HEK293 (cell line): Measurements from ENCODE around the gene KHDC1L.

Experiments
- KLF8 ChIP-seq: fragments of 450-650 bp; formaldehyde crosslinking; IDR thresholded peaks from 2 replicates; pipeline ENCODE4 v1.5.1; 2016; ENCODE audit warnings: missing biosample characterization, missing genetic modification characterization
- ZNF416 ChIP-seq: fragments of 450-650 bp; formaldehyde crosslinking; IDR thresholded peaks from 2 replicates; pipeline ENCODE4 v1.5.1; 2016; ENCODE audit warnings: missing biosample characterization, missing genetic modification characterization
- ZNF792 ChIP-seq: fragments of 450-650 bp; formaldehyde crosslinking; IDR thresholded peaks from 2 replicates; pipeline ENCODE4 v1.5.1; 2016; ENCODE audit warnings: missing biosample characterization, missing genetic modification characterization
- TF ChIP-seq, protein P1 (sequence below): fragments of 450-650 bp; formaldehyde crosslinking; IDR thresholded peaks from 2 replicates; pipeline ENCODE4 v1.5.1; 2016; ENCODE audit warnings: missing biosample characterization, missing genetic modification characterization
- TF ChIP-seq, protein P2 (sequence below): sonication (generic); formaldehyde crosslinking; IDR thresholded peaks from 2 replicates; pipeline ENCODE4 v1.8.1; 2022; ENCODE audit warnings: mild to moderate bottlenecking, moderate library complexity, missing genetic modification reagents

DNA sequence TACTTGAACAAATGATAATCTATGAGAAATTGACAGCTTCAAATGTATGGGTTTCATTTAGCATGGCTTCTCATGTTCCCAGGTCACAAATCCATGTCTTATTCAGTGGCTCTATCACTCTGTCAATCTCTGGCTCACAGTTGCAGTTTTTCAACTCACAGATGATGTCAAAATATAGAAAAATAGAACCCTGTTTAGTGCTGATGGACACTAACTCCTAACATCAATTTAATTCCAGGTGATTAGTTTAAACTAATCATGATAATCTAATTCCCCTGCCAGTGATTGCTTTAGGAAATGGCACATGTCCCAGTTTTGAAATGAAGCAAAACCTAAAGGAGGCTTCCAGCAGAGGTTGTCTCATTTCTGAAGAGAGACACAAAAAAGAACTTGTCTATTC, 24.7 kb upstream of the KHDC1L start:
- TF ChIP-seq, protein P1, sequence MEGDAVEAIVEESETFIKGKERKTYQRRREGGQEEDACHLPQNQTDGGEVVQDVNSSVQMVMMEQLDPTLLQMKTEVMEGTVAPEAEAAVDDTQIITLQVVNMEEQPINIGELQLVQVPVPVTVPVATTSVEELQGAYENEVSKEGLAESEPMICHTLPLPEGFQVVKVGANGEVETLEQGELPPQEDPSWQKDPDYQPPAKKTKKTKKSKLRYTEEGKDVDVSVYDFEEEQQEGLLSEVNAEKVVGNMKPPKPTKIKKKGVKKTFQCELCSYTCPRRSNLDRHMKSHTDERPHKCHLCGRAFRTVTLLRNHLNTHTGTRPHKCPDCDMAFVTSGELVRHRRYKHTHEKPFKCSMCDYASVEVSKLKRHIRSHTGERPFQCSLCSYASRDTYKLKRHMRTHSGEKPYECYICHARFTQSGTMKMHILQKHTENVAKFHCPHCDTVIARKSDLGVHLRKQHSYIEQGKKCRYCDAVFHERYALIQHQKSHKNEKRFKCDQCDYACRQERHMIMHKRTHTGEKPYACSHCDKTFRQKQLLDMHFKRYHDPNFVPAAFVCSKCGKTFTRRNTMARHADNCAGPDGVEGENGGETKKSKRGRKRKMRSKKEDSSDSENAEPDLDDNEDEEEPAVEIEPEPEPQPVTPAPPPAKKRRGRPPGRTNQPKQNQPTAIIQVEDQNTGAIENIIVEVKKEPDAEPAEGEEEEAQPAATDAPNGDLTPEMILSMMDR (tag by site-specific recombination), result no peak
- TF ChIP-seq ZNF416 (tag by site-specific recombination), result no peak
- no peak for TF ChIP-seq ZNF792 (tag by site-specific recombination)
- TF ChIP-seq, protein P2, sequence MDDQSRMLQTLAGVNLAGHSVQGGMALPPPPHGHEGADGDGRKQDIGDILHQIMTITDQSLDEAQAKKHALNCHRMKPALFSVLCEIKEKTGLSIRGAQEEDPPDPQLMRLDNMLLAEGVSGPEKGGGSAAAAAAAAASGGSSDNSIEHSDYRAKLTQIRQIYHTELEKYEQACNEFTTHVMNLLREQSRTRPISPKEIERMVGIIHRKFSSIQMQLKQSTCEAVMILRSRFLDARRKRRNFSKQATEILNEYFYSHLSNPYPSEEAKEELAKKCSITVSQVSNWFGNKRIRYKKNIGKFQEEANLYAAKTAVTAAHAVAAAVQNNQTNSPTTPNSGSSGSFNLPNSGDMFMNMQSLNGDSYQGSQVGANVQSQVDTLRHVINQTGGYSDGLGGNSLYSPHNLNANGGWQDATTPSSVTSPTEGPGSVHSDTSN (CRISPR knock-in tag), result no peak
- no peak for TF ChIP-seq KLF8 (tag by site-specific recombination)
